GM19468 (cell line): ENCODE data around the gene UBE2G1.

Source experiments
- ATAC-seq: cut with Tn5 transposase; IDR thresholded peaks from one replicate; pipeline ENCODE4 v1.9.1; 2021; ENCODE audit warnings: mild to moderate bottlenecking, moderate library complexity, moderate number of reproducible peaks; ENCODE audit not compliant: unreplicated experiment; ENCODE audit errors: extremely low read depth

The UBE2G1 gene

GRCh38 chr17:4340914-4341615 is 25.4 kb downstream of the UBE2G1 start:
- no peak for ATAC-seq

- ATAC-seq, result no peak
Measured at GRCh38 chr17:4334776-4335584, 31.5 kb downstream of the UBE2G1 start.

- ATAC-seq, result no peak
Measured at GRCh38 chr17:4334332-4334731, 32.1 kb downstream of the UBE2G1 start.

GRCh38 chr17:4333041-4333440 is 33.4 kb downstream of the UBE2G1 start:
- no peak for ATAC-seq

- no peak for ATAC-seq
Measured at GRCh38 chr17:4332296-4332970, 34.0 kb downstream of the UBE2G1 start.

- no peak for ATAC-seq
Measured at GRCh38 chr17:4331614-4332013, 34.9 kb downstream of the UBE2G1 start.

GRCh38 chr17:4329838-4330237 is 36.6 kb downstream of the UBE2G1 start:
- no peak for ATAC-seq

- ATAC-seq, result no peak
Measured at GRCh38 chr17:4327606-4328005, 38.9 kb downstream of the UBE2G1 start.

GRCh38 chr17:4326608-4327007 is 39.9 kb downstream of the UBE2G1 start:
- ATAC-seq, result no peak

- ATAC-seq, result no peak
Measured at GRCh38 chr17:4326112-4326511, 40.4 kb downstream of the UBE2G1 start.

GRCh38 chr17:4324463-4324862 is 42.0 kb downstream of the UBE2G1 start:
- no peak for ATAC-seq

- no peak for ATAC-seq
Measured at GRCh38 chr17:4319221-4319620, 47.3 kb downstream of the UBE2G1 start.

GRCh38 chr17:4318596-4318995 is 47.9 kb downstream of the UBE2G1 start:
- ATAC-seq, result no peak

- ATAC-seq, result no peak
Measured at GRCh38 chr17:4318186-4318585, 48.3 kb downstream of the UBE2G1 start.

GRCh38 chr17:4317610-4318009 is 48.9 kb downstream of the UBE2G1 start:
- no peak for ATAC-seq

- ATAC-seq, result no peak
Measured at GRCh38 chr17:4316648-4317047, 49.8 kb downstream of the UBE2G1 start.

GRCh38 chr17:4314618-4315017 is 51.9 kb downstream of the UBE2G1 start:
- ATAC-seq, result no peak

- ATAC-seq, result no peak
Measured at GRCh38 chr17:4314179-4314578, 52.3 kb downstream of the UBE2G1 start.

GRCh38 chr17:4313221-4314114 is 53.0 kb downstream of the UBE2G1 start:
- no peak for ATAC-seq
